HEK293T (cell line): ENCODE results near the gene ITGB8.

Experiments
- ARNT ChIP-seq: fragments of 450-650 bp; IDR thresholded peaks from 2 replicates; pipeline ENCODE4 v1.6.1; 2017; ENCODE audit warnings: mild to moderate bottlenecking
- BHLHE40 ChIP-seq: fragments of 450-650 bp; IDR thresholded peaks from 2 replicates; pipeline ENCODE4 v1.6.1; 2016; ENCODE audit warnings: mild to moderate bottlenecking, moderate library complexity, borderline replicate concordance
- CTBP1 ChIP-seq: fragments of 450-650 bp; IDR thresholded peaks from 2 replicates; pipeline ENCODE4 v1.6.1; 2016; ENCODE audit warnings: borderline replicate concordance
- FOXA1 ChIP-seq: fragments of 450-650 bp; IDR thresholded peaks from 2 replicates; pipeline ENCODE4 v1.6.1; 2016; ENCODE audit warnings: mild to moderate bottlenecking
- FOXK2 ChIP-seq: fragments of 450-650 bp; IDR thresholded peaks from 2 replicates; pipeline ENCODE4 v1.6.1; 2016; ENCODE audit warnings: mild to moderate bottlenecking
- FOXM1 ChIP-seq: fragments of 450-650 bp; IDR thresholded peaks from 2 replicates; pipeline ENCODE4 v1.6.1; 2017; ENCODE audit warnings: mild to moderate bottlenecking, borderline replicate concordance
- HDGF ChIP-seq: fragments of 450-650 bp; IDR thresholded peaks from 2 replicates; pipeline ENCODE4 v1.6.1; 2017; ENCODE audit warnings: antibody characterized with exemption, borderline replicate concordance
- L3MBTL2 ChIP-seq: fragments of 450-650 bp; conservative IDR thresholded peaks from 2 replicates; pipeline ENCODE4 v1.6.1; 2016; ENCODE audit warnings: mild to moderate bottlenecking
- NFRKB ChIP-seq: fragments of 450-650 bp; IDR thresholded peaks from 2 replicates; pipeline ENCODE4 v1.6.1; 2016; ENCODE audit warnings: mild to moderate bottlenecking, moderate library complexity
- SP1 ChIP-seq: fragments of 450-650 bp; IDR thresholded peaks from 2 replicates; pipeline ENCODE4 v1.6.1; 2017
- SUZ12 ChIP-seq: fragments of 450-650 bp; IDR thresholded peaks from 2 replicates; pipeline ENCODE4 v1.6.1; 2016; ENCODE audit warnings: mild to moderate bottlenecking
- TARDBP ChIP-seq: fragments of 450-650 bp; IDR thresholded peaks from 2 replicates; pipeline ENCODE4 v1.6.1; 2016
- ZNF384 ChIP-seq: fragments of 450-650 bp; IDR thresholded peaks from 2 replicates; pipeline ENCODE4 v1.6.1; 2016
- TF ChIP-seq, protein P1 (sequence below): fragments of 450-650 bp; IDR thresholded peaks from 2 replicates; pipeline ENCODE4 v1.6.1; 2016

DNA sequence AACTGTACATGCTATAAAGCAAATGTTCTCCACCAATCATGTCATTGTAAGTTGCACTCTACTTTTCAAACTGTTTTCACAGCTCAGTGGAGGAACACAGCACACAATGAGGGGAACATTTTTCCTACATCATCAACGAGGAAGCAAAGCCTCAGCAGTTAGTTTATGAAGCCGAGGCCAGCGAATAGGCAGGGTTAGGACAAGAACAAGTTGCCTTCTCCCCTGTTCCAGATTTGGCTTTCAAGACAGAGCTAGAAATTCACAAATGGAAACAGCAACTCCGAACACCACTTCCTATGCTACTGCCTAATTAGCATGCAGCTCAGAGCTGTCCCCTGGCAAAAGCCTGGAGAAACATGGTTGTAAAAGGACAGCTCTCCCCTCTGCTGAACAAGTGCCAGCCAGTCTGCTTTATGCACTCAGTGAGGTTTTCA is 19.8 kb downstream of the ITGB8 start:
- no peak for TF ChIP-seq NFRKB
- TF ChIP-seq HDGF = no peak
- no peak for TF ChIP-seq BHLHE40
- TF ChIP-seq ZNF384 = no peak
- no peak for TF ChIP-seq SUZ12
- no peak for TF ChIP-seq ARNT
- no peak for TF ChIP-seq SP1
- no peak for TF ChIP-seq TARDBP
- TF ChIP-seq FOXK2 = no peak
- TF ChIP-seq L3MBTL2 = no peak
- no peak for TF ChIP-seq FOXM1
- no peak for TF ChIP-seq FOXA1
- TF ChIP-seq, protein P1, sequence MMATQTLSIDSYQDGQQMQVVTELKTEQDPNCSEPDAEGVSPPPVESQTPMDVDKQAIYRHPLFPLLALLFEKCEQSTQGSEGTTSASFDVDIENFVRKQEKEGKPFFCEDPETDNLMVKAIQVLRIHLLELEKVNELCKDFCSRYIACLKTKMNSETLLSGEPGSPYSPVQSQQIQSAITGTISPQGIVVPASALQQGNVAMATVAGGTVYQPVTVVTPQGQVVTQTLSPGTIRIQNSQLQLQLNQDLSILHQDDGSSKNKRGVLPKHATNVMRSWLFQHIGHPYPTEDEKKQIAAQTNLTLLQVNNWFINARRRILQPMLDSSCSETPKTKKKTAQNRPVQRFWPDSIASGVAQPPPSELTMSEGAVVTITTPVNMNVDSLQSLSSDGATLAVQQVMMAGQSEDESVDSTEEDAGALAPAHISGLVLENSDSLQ = no peak
- TF ChIP-seq CTBP1 = no peak
